Esophagus muscularis mucosa (tissue), 2 donors: ENCODE data around the gene MAP3K1.

Source experiments
- POLR2A ChIP-seq: fragments of 450-650 bp; IDR thresholded peaks from one replicate; pipeline ENCODE4 v1.6.1; 2017; ENCODE audit warnings: antibody characterized with exemption, moderate library complexity, mild to moderate bottlenecking, low read depth
- POLR2AphosphoS5 ChIP-seq, 2 donors: sonication (generic); formaldehyde crosslinking; IDR thresholded peaks; one replicate each; pipeline ENCODE4 v1.6.1; 2017; ENCODE audit warnings: antibody characterized with exemption in 2 of 2

GRCh38 chr5:56848206-56848605 lies 32.9 kb downstream of the MAP3K1 start:
- TF ChIP-seq POLR2AphosphoS5 (IDR thresholded peaks at IDR 0.05) (no peak), POLR2A (no peak)
